ENCODE results near the gene NKAIN2.

- no peak for TF ChIP-seq POLR2A (IDR thresholded peaks at IDR 0.05)
- no peak for TF ChIP-seq CTCF (IDR thresholded peaks at IDR 0.05)
Observed at GRCh38 chr6:123802351-123802696, 1.3 kb upstream of the NKAIN2 start.

Data from breast epithelium (tissue), 3 donors.